Measurements from ENCODE around the gene SAA1.

DNA sequence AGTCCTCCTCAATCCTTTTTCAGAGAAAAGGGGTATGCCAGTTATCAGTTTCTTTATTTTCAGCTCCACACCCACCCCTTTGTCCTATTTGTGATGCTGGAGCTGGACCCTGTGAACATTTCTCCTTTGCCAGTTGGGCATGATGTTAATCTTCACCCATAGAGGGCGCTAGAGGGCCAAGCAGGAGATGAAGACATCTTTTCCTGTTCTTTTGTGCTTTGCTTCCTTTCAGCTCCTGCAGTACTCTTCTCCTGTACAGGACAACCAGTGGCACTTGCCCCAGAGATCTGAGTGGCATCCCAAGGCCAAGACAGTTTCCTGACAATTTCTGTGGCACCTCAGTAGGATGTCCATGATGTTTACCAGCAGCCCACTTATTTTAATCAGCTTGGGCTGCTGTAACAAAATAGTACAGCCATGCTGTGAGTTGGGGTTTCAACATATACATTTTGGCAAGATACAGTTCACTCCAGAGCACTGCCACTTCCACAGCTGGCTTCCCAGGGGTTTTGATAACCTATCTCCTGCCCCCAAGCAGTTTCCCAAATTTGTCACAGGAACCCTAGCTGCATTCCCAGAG lies 22.2 kb upstream of the SAA1 start:
- peak; percentile 91 for TF ChIP-seq CTCF (IDR thresholded peaks at IDR 0.05)
- TF ChIP-seq, protein P1, sequence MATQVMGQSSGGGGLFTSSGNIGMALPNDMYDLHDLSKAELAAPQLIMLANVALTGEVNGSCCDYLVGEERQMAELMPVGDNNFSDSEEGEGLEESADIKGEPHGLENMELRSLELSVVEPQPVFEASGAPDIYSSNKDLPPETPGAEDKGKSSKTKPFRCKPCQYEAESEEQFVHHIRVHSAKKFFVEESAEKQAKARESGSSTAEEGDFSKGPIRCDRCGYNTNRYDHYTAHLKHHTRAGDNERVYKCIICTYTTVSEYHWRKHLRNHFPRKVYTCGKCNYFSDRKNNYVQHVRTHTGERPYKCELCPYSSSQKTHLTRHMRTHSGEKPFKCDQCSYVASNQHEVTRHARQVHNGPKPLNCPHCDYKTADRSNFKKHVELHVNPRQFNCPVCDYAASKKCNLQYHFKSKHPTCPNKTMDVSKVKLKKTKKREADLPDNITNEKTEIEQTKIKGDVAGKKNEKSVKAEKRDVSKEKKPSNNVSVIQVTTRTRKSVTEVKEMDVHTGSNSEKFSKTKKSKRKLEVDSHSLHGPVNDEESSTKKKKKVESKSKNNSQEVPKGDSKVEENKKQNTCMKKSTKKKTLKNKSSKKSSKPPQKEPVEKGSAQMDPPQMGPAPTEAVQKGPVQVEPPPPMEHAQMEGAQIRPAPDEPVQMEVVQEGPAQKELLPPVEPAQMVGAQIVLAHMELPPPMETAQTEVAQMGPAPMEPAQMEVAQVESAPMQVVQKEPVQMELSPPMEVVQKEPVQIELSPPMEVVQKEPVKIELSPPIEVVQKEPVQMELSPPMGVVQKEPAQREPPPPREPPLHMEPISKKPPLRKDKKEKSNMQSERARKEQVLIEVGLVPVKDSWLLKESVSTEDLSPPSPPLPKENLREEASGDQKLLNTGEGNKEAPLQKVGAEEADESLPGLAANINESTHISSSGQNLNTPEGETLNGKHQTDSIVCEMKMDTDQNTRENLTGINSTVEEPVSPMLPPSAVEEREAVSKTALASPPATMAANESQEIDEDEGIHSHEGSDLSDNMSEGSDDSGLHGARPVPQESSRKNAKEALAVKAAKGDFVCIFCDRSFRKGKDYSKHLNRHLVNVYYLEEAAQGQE (IDR thresholded peaks at IDR 0.05; ENCODE audit: insufficient read depth in 1 of 2, low read depth in 2 of 2, low read length in 1 of 2) = no peak
